Measurements from ENCODE around the gene ACTL10. TPM values are rescaled to one million over a fixed set of nuclear protein-coding genes. Genes with fewer than 3 reads are reported as not detected.

ACTL10 gene
- total and polyA plus RNA-seq, 2 of the 13 experiments (the other 11 are each of a cell fraction or from before 2014, with no cell fraction given): not detected

- TF ChIP-seq AKAP8 (CRISPR knock-in tag; IDR thresholded peaks at IDR 0.05) (no peak), KLF15 (CRISPR knock-in tag; IDR thresholded peaks at IDR 0.05; ENCODE audit: borderline replicate concordance) (peak; percentile 68; the same call in 1 of the 2 replicates), GFI1 (CRISPR knock-in tag; IDR thresholded peaks at IDR 0.05; ENCODE audit: borderline replicate concordance) (peak; percentile 87), NCOA5 (CRISPR knock-in tag; IDR thresholded peaks at IDR 0.05) (no peak), ZNF780A (CRISPR knock-in tag; IDR thresholded peaks at IDR 0.05) (peak; percentile 82; the same call in 1 of the 2 replicates), EP300 (IDR thresholded peaks at IDR 0.05; ENCODE audit: low read depth in 2 of 2, low read length in 2 of 2) (no peak), EP300 (CRISPR knock-in tag; IDR thresholded peaks at IDR 0.05; ENCODE audit: borderline replicate concordance) (no peak), HCFC1 (IDR thresholded peaks at IDR 0.05; ENCODE audit: low read depth, low read length) (no peak), TP53 (CRISPR knock-in tag; conservative IDR thresholded peaks at IDR 0.05) (no peak), NFE2L2 (IDR thresholded peaks at IDR 0.05; ENCODE audit: low read length) (no peak), GATAD1 (CRISPR knock-in tag; IDR thresholded peaks at IDR 0.05) (peak; percentile 79), SRSF1 (optimal IDR thresholded peaks at IDR 0.05; ENCODE audit: low read depth, low read length) (no peak), GLI4 (CRISPR knock-in tag; IDR thresholded peaks at IDR 0.05; ENCODE audit: borderline replicate concordance) (no peak), AFF4 (CRISPR knock-in tag; IDR thresholded peaks at IDR 0.05) (no peak), SP2 (CRISPR knock-in tag; IDR thresholded peaks at IDR 0.05) (peak; percentile 94), ZNF691 (CRISPR knock-in tag; IDR thresholded peaks at IDR 0.05; ENCODE audit: borderline replicate concordance, low read depth) (no peak), ZNF326 (CRISPR knock-in tag; IDR thresholded peaks at IDR 0.05; ENCODE audit: borderline replicate concordance) (no peak), ZNF530 (CRISPR knock-in tag; IDR thresholded peaks at IDR 0.05; ENCODE audit: low read depth) (no peak), NCOA2 (CRISPR knock-in tag; IDR thresholded peaks at IDR 0.05) (peak; percentile 70), XRCC5 (optimal IDR thresholded peaks at IDR 0.05; ENCODE audit: low read length) (peak; percentile 87), ZNF512 (CRISPR knock-in tag; IDR thresholded peaks at IDR 0.05) (0 out of 2 replicates have a peak, but pooled peaks have one; percentile 37), CSRNP2 (CRISPR knock-in tag; conservative IDR thresholded peaks at IDR 0.05; ENCODE audit: low read depth) (peak; percentile 89; the same call in 1 of the 2 replicates)
These were observed 19.6 kb downstream of the ACTL10 start, which contains the start of gene E2F1 (continued) for GRCh38 chr20:33686100-33686983.
